Fibroblast of mammary gland (primary cell): ENCODE measurements around the gene RASL10B.
A peak's percentile ranks its signal among the peaks of the same experiment; 100 is the strongest.

ENCODE experiments used
- DNase-seq: peaks from one replicate; pipeline ENCODE4 v3.0.0-alpha.2; 2010; ENCODE audit warnings: low read depth
- H3K4me3 ChIP-seq: 2 replicates; pipeline ENCODE4 v1.5.1; 2011; ENCODE audit warnings: low read depth, mild to moderate bottlenecking, low read length, moderate library complexity; ENCODE audit not compliant: control insufficient read depth
- TF ChIP-seq, protein P1 (sequence below): conservative IDR thresholded peaks from 2 replicates; pipeline ENCODE4 v1.5.1; 2011; ENCODE audit warnings: low read depth, low read length, inconsistent platforms; ENCODE audit not compliant: control insufficient read depth, insufficient read depth

Gene RASL10B

GRCh38 chr17:35708149-35708548 is 23.3 kb upstream of the RASL10B start:
- no peak overlapping the region for H3K4me3 ChIP-seq
- no peak for DNase-seq
- TF ChIP-seq, protein P1, sequence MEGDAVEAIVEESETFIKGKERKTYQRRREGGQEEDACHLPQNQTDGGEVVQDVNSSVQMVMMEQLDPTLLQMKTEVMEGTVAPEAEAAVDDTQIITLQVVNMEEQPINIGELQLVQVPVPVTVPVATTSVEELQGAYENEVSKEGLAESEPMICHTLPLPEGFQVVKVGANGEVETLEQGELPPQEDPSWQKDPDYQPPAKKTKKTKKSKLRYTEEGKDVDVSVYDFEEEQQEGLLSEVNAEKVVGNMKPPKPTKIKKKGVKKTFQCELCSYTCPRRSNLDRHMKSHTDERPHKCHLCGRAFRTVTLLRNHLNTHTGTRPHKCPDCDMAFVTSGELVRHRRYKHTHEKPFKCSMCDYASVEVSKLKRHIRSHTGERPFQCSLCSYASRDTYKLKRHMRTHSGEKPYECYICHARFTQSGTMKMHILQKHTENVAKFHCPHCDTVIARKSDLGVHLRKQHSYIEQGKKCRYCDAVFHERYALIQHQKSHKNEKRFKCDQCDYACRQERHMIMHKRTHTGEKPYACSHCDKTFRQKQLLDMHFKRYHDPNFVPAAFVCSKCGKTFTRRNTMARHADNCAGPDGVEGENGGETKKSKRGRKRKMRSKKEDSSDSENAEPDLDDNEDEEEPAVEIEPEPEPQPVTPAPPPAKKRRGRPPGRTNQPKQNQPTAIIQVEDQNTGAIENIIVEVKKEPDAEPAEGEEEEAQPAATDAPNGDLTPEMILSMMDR, result no peak

DNA sequence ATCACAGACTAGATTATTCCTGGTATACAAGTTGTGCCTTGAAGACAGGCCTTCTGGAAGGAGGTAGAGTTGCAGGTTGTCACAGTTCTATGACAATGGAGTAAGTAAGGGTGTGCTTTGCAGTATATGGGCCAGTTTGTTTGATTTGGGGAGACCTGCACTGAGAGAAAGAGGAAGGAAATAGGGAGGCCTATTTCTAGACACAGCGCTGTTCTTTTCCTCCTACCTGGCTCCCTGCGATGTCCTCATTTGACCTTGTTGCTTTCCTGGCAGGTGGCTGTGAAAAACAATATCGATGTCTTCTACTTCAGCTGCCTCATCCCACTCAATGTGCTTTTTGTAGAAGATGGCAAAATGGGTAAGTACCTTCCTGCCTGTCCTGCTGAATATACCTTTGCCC is 22.5 kb upstream of the RASL10B start:
- DNase-seq, result no peak
- TF ChIP-seq, protein P1, result no peak
- H3K4me3 ChIP-seq, result no peak overlapping the region

- H3K4me3 ChIP-seq, result no peak overlapping the region
- TF ChIP-seq, protein P1, result no peak
- peak; percentile 12 for DNase-seq
These were observed 21.6 kb upstream of the RASL10B start for GRCh38 chr17:35709874-35710273.

- no peak overlapping the region for H3K4me3 ChIP-seq
- DNase-seq, result no peak
- TF ChIP-seq, protein P1, result no peak
These were observed 20.5 kb upstream of the RASL10B start for GRCh38 chr17:35710950-35711349.

GRCh38 chr17:35713069-35713728 is 18.2 kb upstream of the RASL10B start:
- no peak overlapping the region for H3K4me3 ChIP-seq
- peak; percentile 96 for DNase-seq
- TF ChIP-seq, protein P1, result no peak

DNA sequence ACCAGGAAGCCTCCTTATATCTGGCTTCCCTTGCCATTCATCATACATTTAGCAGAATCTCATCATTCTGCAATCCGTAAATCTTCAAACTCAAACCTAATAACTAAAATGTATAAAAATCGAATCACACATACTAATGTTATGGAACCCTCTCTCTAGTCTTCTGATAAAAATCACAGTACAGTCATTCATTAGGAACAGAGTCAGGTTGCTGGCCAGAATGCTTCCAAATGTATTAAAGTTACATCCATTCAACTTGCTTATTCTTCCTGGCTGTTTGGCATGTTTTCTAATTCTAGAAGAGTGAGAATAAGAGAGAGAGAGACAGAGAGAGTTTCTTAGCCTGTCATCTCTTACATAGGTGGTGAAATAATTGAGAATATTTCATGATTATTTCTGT is 16.5 kb upstream of the RASL10B start:
- TF ChIP-seq, protein P1, result no peak
- no peak for DNase-seq
- no peak overlapping the region for H3K4me3 ChIP-seq

- no peak for DNase-seq
- H3K4me3 ChIP-seq, result no peak overlapping the region
- TF ChIP-seq, protein P1, result no peak
These were observed 16.0 kb upstream of the RASL10B start for GRCh38 chr17:35715416-35715815.
